Measurements from ENCODE around the gene CYP24A1. TPM values are rescaled to one million over a fixed set of nuclear protein-coding genes. Genes with fewer than 3 reads are reported as not detected.

CYP24A1 gene
- total and polyA plus RNA-seq, 2 of the 8 experiments (the other 6 are each of a cell fraction or from before 2014, with no cell fraction given) = not detected

DNA sequence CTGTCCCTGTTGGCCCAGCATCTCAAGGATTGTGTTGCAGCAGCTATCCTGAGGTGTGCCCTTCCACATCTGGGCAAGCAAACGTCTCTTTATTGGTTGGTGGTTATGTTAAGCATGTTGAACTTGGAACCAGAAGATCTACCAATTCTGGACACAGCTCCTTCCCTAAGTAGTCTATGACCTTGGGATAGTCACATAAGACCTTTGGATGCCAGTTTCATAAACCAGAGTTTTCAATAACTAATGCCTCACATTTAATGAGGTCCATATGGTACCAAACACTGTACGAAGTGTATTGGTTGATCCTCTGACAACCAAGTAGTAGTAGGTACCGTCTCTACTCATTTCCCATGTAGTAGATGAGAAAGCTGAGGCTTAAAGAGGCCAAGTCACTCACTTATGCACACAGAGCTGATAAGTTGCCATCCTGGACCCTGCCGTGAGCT lies 3.7 kb downstream of the CYP24A1 start:
- DNase-seq (ENCODE audit: low read depth in 1 of 2, low spot score in 2 of 2) (no peak), FAIRE-seq (no peak)
- Histone ChIP-seq H3K79me1 (ENCODE audit: low read depth, low read length) (no peaks in the 10 kb centered on the region), H3K27me3 (replicated peaks in 1 of 4; ENCODE audit: control insufficient read depth in 3 of 4, extremely low read depth in 1 of 4, insufficient read depth in 3 of 4, low read length in 3 of 4) (peaks cover 31 to 48% (median 45%) of the 10 kb centered on the region in 4 experiments), H3K9me3 (ENCODE audit: insufficient read depth in 2 of 2, low read depth in 1 of 2, low read length in 1 of 2) (peaks cover 0 to 1% of the 10 kb centered on the region in 2 experiments; a peak in 1 of 4 replicates), H3K14ac (ENCODE audit: insufficient read length) (no peak overlapping the region), H3K4me3 (ENCODE audit: extremely low read depth in 1 of 4, insufficient read depth in 2 of 4, low read depth in 3 of 4, low read length in 4 of 4) (no peak overlapping the region), H3K4ac (replicated peaks; ENCODE audit: insufficient read length, low read depth, low read length) (no peak overlapping the region), H2AFZ (ENCODE audit: low read length) (no peak overlapping the region), H3K9ac (replicated peaks in 1 of 4; ENCODE audit: extremely low read depth in 1 of 4, low read depth in 3 of 4, low read length in 3 of 4) (no peak overlapping the region), H3K36me3 (ENCODE audit: control insufficient read depth in 2 of 4, insufficient read depth in 4 of 4, low read length in 3 of 4) (no peaks in the 10 kb centered on the region), H3K27ac (ENCODE audit: low read depth, low read length) (no peak overlapping the region), H2BK5ac (ENCODE audit: low read depth, low read length) (no peak overlapping the region), H2BK120ac (replicated peaks; ENCODE audit: low read depth, low read length) (no peak overlapping the region), H3K23ac (ENCODE audit: insufficient read length) (no peak overlapping the region), H3K56ac (replicated peaks; ENCODE audit: insufficient read length, low read depth, low read length) (no peak overlapping the region), H2BK12ac (ENCODE audit: low read depth, low read length) (no peak overlapping the region), H2BK15ac (ENCODE audit: low read length) (no peak overlapping the region), H4K5ac (ENCODE audit: insufficient read length, low read depth, low read length) (no peak overlapping the region), H2BK20ac (ENCODE audit: low read length) (no peak overlapping the region), H3K4me2 (ENCODE audit: insufficient read depth in 1 of 2, low read depth in 2 of 2, low read length in 2 of 2) (no peak overlapping the region), H3K23me2 (ENCODE audit: low read depth, low read length) (peaks cover 14% of the 10 kb centered on the region), H2AK5ac (ENCODE audit: low read depth, low read length) (no peak overlapping the region), H3K79me2 (ENCODE audit: control insufficient read depth in 1 of 2, insufficient read depth in 2 of 2, low read length in 2 of 2) (no peaks in the 10 kb centered on the region), H4K20me1 (replicated peaks in 1 of 2; ENCODE audit: control insufficient read depth in 1 of 2, insufficient read depth in 2 of 2, low read length in 2 of 2) (peaks cover 0 to 3% of the 10 kb centered on the region in 2 experiments), H3K18ac (ENCODE audit: extremely low read depth, low read length) (no peak overlapping the region), H3K4me1 (replicated peaks in 1 of 4; ENCODE audit: control insufficient read depth in 3 of 4, insufficient read depth in 4 of 4, low read length in 3 of 4) (peaks cover 4 to 16% (median 9%) of the 10 kb centered on the region in 4 experiments; a peak in 6 of 7 replicates), H4K8ac (ENCODE audit: extremely low read depth, insufficient read depth, low read length) (no peak overlapping the region), H4K91ac (replicated peaks; ENCODE audit: insufficient read length, low read length) (no peak overlapping the region)
- 75% methylated on average over 4 of the region's 4 CpGs; no CpG with 5 or more reads in 1 of the 2 experiments for WGBS, 2 experiments (ENCODE audit: extremely low coverage in 1 of 2, insufficient coverage in 1 of 2, insufficient read length in 1 of 2, insufficient replicate concordance in 2 of 2, low coverage in 1 of 2, low lambda C conversion rate in 2 of 2, missing lambda C conversion rate in 1 of 2)
- POLR2A ChIA-PET (ENCODE audit: partially characterized antibody) = no interaction called here
- CTCF ChIA-PET (ENCODE audit: partially characterized antibody) = interaction anchor here (0.6 to 3.2 kb wide), 5 partner anchors 11 to 122 kb away, joined by 3 to 24 read pairs (median 4); no protein-coding TSS in a partner anchor
- TF ChIP-seq ZNF274 (IDR thresholded peaks at IDR 0.05; ENCODE audit: borderline replicate concordance, extremely low read depth, low read length) (no peak), CBX5 (IDR thresholded peaks at IDR 0.05; ENCODE audit: low read depth, low read length) (no peak), POLR2AphosphoS5 (IDR thresholded peaks at IDR 0.05; ENCODE audit: low read depth, low read length) (no peak), EZH2 (IDR thresholded peaks at IDR 0.05; ENCODE audit: low read depth, low read length, severe bottlenecking) (no peak), SP2 (IDR thresholded peaks at IDR 0.05; ENCODE audit: low read length) (no peak), SIRT6 (IDR thresholded peaks at IDR 0.05; ENCODE audit: low read length) (no peak), KDM4A (IDR thresholded peaks at IDR 0.05; ENCODE audit: low read depth, low read length, severe bottlenecking) (no peak), TEAD4 (IDR thresholded peaks at IDR 0.05; ENCODE audit: low read depth, low read length) (no peak), CBX8 (IDR thresholded peaks at IDR 0.05; ENCODE audit: borderline replicate concordance, low read depth, low read length) (no peak), CEBPB (IDR thresholded peaks at IDR 0.05; ENCODE audit: low read depth, low read length) (no peak), HDAC6 (IDR thresholded peaks at IDR 0.05; ENCODE audit: low read depth, low read length) (no peak), KDM1A (IDR thresholded peaks at IDR 0.05; ENCODE audit: borderline replicate concordance, low read length) (no peak), FOSL1 (IDR thresholded peaks at IDR 0.05; ENCODE audit: insufficient read depth, low read depth, low read length) (no peak)
- TF ChIP-seq, protein P1, sequence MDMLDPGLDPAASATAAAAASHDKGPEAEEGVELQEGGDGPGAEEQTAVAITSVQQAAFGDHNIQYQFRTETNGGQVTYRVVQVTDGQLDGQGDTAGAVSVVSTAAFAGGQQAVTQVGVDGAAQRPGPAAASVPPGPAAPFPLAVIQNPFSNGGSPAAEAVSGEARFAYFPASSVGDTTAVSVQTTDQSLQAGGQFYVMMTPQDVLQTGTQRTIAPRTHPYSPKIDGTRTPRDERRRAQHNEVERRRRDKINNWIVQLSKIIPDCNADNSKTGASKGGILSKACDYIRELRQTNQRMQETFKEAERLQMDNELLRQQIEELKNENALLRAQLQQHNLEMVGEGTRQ (IDR thresholded peaks at IDR 0.05; ENCODE audit: low read length) = no peak
